Activated naive CD4-positive, alpha-beta T cell treated with anti-CD3 and anti-CD28 coated beads, Interleukin-2, amount 10 ng/mL, durations not matched to agents 7 days and 5 days (primary cell): ENCODE results near the gene BPGM.

Experiments
- CTCF ChIA-PET: fragments of 350-600 bp; sonication (Branson Sonifier 250); formaldehyde crosslinking; loops from one replicate; lab custom pipeline; 2021; ENCODE audit warnings: antibody characterized with exemption; lab: Charles Lee
- DNase-seq: peaks from one replicate; pipeline ENCODE4 v3.0.0-alpha.2; 2020
- H3K27ac Mint-ChIP-seq: one replicate; pipeline ENCODE4 v1.8.0; 2021; ENCODE audit warnings: mild to moderate bottlenecking, moderate library complexity, mixed read lengths
- H3K27me3 Mint-ChIP-seq: one replicate; pipeline ENCODE4 v1.8.0; 2021; ENCODE audit warnings: mild to moderate bottlenecking, mixed read lengths
- H3K36me3 Mint-ChIP-seq: one replicate; pipeline ENCODE4 v1.8.0; 2021; ENCODE audit warnings: mixed read lengths
- H3K4me1 Mint-ChIP-seq: one replicate; pipeline ENCODE4 v1.8.0; 2021; ENCODE audit warnings: mixed read lengths
- H3K4me3 Mint-ChIP-seq: one replicate; pipeline ENCODE4 v1.8.0; 2021; ENCODE audit warnings: mild to moderate bottlenecking, moderate library complexity, mixed read lengths
- H3K9me3 Mint-ChIP-seq: one replicate; pipeline ENCODE4 v1.8.0; 2021; ENCODE audit warnings: mixed read lengths

The BPGM gene

DNA sequence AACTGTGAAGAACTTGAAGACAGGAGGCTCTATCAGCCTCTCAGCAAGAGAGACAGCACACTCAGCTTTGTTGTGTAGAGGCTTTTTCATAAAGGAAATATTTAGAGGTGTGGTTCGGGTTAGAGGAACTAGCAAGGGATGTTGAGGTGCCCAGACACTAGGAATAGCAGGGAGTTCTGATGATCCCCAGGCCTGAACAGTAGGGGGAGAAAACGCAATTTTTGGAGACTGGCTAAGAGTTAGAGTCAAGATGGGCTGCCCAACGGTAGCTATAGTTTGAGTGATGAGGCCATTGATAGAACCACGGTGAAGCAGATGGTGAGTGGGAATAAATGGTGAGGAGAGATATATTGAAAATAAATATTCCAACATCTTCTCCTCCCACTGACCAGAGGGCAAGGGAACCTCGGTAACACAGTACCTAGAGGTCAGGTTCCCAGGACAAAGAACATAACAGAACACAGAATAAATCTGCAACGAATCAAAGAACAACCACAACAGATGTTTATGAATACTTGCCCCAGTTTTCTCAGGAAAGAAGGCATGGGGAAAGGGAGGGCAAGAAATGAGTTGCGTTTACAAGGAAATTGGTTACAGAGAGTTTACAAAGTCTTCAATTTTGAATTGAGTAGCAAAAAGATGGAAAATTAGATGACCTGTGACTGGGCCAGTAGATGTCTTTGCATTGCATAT lies 24.2 kb upstream of the BPGM start:
- Mint-ChIP-seq H3K4me1 (no peaks in the 10 kb centered on the region), H3K4me3 (no peak overlapping the region), H3K27me3 (peaks cover 23% of the 10 kb centered on the region), H3K27ac (no peak overlapping the region), H3K36me3 (no peaks in the 10 kb centered on the region), H3K9me3 (no peaks in the 10 kb centered on the region)
- no peak for DNase-seq
- CTCF ChIA-PET: no interaction called here

DNA sequence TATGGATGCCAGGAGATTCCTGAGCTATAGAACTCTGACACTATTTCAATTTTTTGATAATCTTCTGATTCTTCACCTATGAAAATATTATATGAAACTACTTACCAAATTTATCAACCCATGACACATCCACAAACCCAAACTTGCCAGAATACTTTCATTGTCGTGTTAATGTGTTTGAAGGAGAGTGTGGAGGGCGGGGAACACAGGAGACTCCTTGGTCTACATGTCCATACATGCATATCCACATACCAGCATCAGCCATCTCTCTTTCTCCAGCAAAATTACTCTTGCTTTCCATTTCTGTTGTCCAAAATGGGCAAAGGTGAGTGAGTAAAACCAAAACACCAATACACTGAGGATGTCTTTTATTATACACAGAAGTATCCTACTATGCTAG lies 23.5 kb upstream of the BPGM start:
- Mint-ChIP-seq H3K27me3 (peaks cover 19% of the 10 kb centered on the region), H3K27ac (no peak overlapping the region), H3K36me3 (no peaks in the 10 kb centered on the region), H3K4me1 (no peaks in the 10 kb centered on the region), H3K4me3 (no peak overlapping the region), H3K9me3 (no peaks in the 10 kb centered on the region)
- DNase-seq: no peak
- CTCF ChIA-PET: no interaction called here

DNA sequence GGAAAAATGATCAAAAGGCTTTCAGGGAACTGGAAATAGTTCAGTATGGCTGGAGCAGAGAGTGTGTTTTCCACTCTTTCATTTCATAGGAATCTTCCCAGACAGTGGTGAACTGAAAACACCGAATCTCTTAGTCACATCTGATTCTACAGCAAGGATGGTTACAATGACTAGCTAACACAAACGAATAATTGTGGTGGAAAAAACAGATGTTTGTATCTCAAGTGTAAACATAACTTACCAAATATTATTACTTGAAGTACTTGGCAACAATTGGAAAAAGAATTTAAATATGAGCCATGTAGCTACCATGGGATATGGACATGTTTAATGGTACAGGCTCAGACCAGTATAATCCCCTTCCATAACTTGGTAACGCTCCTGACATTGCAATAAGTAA lies 21.1 kb upstream of the BPGM start:
- CTCF ChIA-PET: no interaction called here
- Mint-ChIP-seq H3K36me3 (no peaks in the 10 kb centered on the region), H3K27me3 (peaks cover 22% of the 10 kb centered on the region)

DNA sequence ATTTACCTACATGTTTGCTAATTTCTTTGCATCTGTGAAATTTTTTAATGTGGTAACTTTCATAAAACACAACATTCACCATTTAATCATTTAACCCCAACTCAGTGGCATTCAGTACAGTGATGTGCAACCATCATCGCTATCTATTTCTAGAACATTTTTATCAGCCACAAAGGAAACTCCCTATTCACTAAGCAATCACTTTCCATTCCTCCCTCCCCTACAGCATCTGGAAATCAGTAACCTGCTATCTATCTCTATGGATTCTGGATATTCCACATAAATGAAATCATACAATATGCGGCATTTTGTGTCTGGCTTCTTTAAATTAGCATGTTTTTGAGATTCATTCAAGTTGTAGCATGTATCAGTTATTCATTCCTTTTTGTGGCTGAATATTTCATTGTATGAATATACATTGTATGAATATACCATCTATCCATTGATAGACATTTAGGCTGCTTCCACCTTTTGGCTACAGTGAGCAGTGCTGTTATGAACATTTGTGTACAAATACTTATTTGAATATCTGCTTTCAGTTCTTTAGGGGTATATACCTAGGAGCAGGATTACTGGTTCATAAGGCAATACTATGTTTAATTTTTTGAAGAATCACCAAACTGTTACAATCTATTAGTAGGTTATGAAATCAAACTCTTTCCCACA lies 19.4 kb upstream of the BPGM start:
- Mint-ChIP-seq H3K36me3 (no peaks in the 10 kb centered on the region), H3K4me3 (no peak overlapping the region), H3K27ac (no peak overlapping the region), H3K27me3 (peaks cover 17% of the 10 kb centered on the region), H3K9me3 (no peaks in the 10 kb centered on the region), H3K4me1 (no peaks in the 10 kb centered on the region)
- DNase-seq: no peak
- CTCF ChIA-PET: no interaction called here

More for the DNA sequence above, 21.1 kb upstream of the BPGM start:
- no peaks in the 10 kb centered on the region for H3K9me3 Mint-ChIP-seq
- H3K27ac Mint-ChIP-seq: no peak overlapping the region
- H3K4me3 Mint-ChIP-seq: no peak overlapping the region
- no peak for DNase-seq
- no peaks in the 10 kb centered on the region for H3K4me1 Mint-ChIP-seq

DNA sequence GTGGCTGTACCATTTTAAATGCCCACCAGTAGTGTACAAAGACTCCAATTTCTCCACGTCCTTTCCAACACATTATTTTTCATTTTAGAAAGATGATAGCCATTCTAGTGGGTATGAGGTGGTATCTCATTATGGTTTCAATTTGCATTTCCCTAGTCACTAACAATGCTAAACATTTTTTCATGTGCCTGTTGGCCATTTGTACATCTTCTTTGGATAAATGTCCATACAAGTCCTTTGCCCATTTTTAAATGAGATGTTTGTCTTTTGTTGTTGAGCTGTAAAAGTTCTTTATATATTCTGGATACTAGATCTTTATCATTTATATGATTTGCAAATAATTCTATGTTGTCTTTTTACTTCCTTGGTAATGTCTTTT lies 18.9 kb upstream of the BPGM start:
- Mint-ChIP-seq H3K36me3 (no peaks in the 10 kb centered on the region), H3K27me3 (peaks cover 11% of the 10 kb centered on the region), H3K27ac (no peak overlapping the region), H3K4me1 (no peaks in the 10 kb centered on the region), H3K4me3 (no peak overlapping the region), H3K9me3 (no peaks in the 10 kb centered on the region)
- no peak for DNase-seq
- CTCF ChIA-PET: no interaction called here

DNA sequence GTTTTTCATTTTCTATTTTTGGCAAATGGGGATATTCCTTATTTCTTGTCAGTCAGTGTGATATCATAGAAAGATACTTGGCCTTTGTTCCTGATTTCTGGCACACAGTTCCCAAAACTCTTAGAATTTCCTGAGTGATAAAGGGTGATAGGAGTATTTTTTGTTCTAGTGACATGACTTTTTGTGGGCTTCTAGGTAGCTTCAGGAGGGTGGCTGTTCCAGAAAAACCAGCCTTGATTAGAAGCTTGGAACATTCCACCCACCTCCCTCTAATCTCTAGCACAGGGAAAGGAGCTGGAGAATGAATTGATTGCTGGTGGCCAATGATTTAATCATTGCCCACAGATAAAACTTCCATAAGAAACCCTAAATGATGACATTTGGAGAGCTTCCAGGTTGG lies 17.2 kb upstream of the BPGM start:
- no peaks in the 10 kb centered on the region for H3K4me1 Mint-ChIP-seq

DNA sequence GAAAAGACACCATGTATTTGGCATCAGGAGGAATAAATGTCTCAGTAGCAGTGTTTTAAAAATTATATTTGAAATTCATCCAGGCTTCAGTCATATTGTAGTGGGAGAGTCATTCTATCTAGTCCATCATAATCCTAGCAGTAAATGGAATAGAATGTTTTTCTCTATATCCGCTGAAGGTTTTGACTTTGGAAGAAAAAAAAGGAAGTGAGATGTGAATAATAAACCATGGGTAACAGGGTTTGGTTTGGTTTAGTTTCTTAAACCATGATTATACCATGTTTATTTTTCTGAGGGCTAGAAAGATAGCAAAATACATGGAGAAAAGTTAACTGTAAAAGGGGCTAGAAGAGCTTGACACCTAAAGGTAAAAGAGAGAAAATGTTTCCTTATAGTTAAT lies 16.4 kb upstream of the BPGM start:
- Mint-ChIP-seq H3K4me1 (peaks cover 2% of the 10 kb centered on the region), H3K9me3 (no peaks in the 10 kb centered on the region), H3K36me3 (no peaks in the 10 kb centered on the region), H3K27me3 (peaks cover 10% of the 10 kb centered on the region), H3K27ac (no peak overlapping the region), H3K4me3 (no peak overlapping the region)
- DNase-seq: no peak
- CTCF ChIA-PET: interaction anchor here (0.6 kb wide), 1 partner anchor 57 kb away, joined by 3 read pairs; no protein-coding TSS in a partner anchor

More for the DNA sequence above, 17.2 kb upstream of the BPGM start:
- H3K9me3 Mint-ChIP-seq: no peaks in the 10 kb centered on the region
- H3K36me3 Mint-ChIP-seq: no peaks in the 10 kb centered on the region
- no peak overlapping the region for H3K4me3 Mint-ChIP-seq
- no peak for DNase-seq
- H3K27ac Mint-ChIP-seq: no peak overlapping the region
- peaks cover 10% of the 10 kb centered on the region for H3K27me3 Mint-ChIP-seq
- CTCF ChIA-PET: no interaction called here

DNA sequence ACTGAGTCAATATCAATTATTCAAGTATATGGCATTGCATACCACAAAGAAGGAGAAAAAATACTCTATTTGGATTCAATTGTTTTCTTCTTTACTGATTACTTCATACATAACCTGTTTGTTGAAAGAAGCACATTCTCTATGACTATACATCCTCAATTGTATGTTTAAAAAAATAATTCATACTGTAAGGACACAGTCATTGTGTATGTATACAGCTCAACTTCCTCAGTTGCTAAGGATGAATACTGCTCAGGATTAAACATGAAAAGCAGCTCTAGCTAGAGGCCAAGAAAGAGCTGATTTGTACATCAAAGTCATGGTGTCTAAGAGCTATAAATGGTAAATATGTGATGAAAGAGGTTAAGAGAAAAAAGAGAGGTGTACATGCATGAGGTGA lies 15.8 kb upstream of the BPGM start:
- CTCF ChIA-PET: interaction anchor here (0.6 to 4.9 kb wide), 4 partner anchors 9 to 323 kb away, joined by 3 to 31 read pairs (median 3); no protein-coding TSS in a partner anchor
- Mint-ChIP-seq H3K4me1 (peaks cover 9% of the 10 kb centered on the region), H3K27me3 (peaks cover 10% of the 10 kb centered on the region), H3K4me3 (no peak overlapping the region), H3K9me3 (no peaks in the 10 kb centered on the region), H3K27ac (no peak overlapping the region), H3K36me3 (no peaks in the 10 kb centered on the region)
- no peak for DNase-seq

DNA sequence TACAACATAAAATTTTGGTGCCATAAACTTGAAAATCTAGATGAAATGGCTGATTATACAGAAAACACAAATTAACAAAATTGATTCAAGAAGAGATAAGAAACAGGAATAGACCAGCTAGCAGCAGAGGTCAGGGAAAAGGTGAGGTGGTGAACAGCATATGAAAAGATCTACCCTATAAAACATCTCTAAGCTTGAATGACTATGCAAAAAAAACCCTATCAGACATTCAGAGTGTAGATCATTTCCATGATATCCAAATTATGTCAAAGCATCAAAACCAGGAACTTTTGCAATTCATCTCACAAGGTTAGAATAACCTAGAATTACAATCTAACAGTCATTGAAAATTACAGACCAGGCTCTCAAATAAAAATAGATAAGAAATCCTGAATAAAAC lies 14.6 kb upstream of the BPGM start:
- Mint-ChIP-seq H3K27me3 (peaks cover 10% of the 10 kb centered on the region), H3K36me3 (peaks cover 2% of the 10 kb centered on the region), H3K27ac (no peak overlapping the region), H3K4me3 (no peak overlapping the region), H3K4me1 (peaks cover 20% of the 10 kb centered on the region), H3K9me3 (peaks cover 2% of the 10 kb centered on the region)
- DNase-seq: no peak
- CTCF ChIA-PET: interaction anchor here (1.0 to 5.6 kb wide), 13 partner anchors 7 to 326 kb away, joined by 3 to 32 read pairs (median 7); partner anchors contain the start of gene BPGM

DNA sequence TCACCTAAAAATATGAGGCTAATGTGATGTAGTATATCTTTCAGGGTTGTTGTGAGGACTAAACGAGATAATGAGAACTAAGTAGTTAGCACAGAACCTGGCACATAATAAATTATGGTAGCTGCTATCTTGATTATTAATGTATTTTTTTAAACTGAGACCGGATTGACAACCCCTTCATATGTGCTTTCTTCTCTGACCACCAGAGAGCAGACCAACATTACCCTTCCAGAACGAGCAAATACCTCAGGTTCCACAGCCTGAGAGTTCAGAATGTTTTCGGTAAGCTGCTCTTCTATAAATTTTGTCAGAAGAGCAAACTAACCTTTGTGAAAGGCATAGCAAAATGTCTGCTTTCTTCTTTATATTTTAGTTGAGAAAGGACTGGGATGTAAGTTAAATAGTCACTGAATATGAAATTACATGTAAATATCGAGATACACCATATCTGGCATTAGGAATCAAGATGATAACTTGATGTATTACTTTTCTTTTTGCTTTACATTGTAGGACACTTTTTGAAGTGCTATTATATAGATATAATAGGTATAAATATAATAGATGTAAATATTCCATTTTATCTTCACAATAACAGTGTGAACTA lies 13.6 kb upstream of the BPGM start:
- H3K36me3 Mint-ChIP-seq: peaks cover 5% of the 10 kb centered on the region
- peaks cover 29% of the 10 kb centered on the region for H3K4me1 Mint-ChIP-seq
- peak; percentile 44 for DNase-seq
- H3K4me3 Mint-ChIP-seq: no peak overlapping the region
- CTCF ChIA-PET: interaction anchor here (0.7 to 5.6 kb wide), 22 partner anchors 8 to 538 kb away, joined by 3 to 32 read pairs (median 5); partner anchors contain the start of genes BPGM and CYREN
- peaks cover 2% of the 10 kb centered on the region for H3K9me3 Mint-ChIP-seq
- peaks cover 10% of the 10 kb centered on the region for H3K27me3 Mint-ChIP-seq
- no peak overlapping the region for H3K27ac Mint-ChIP-seq

DNA sequence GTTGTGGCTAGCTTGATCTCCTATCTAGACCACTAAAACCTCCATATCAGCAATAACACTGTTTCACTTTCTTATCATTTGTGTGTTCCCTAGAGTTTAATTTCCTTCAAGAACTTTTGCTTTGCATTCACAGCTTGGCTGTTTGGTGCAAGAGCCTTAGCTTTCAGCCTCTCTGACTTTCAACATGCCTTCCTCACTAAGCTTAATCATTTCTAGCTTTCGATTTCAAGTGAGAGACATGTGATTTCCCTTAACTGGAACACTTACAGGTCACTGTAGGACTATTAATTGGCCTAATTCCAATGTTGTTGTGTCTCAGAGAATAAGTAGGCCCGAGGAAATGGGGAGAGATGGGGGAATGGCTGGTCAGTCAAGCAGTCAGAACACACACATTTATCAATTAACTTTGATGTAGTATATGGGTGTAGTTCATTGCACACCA lies 10.6 kb upstream of the BPGM start:
- no peak for DNase-seq
- Mint-ChIP-seq H3K36me3 (peaks cover 5% of the 10 kb centered on the region), H3K9me3 (peaks cover 2% of the 10 kb centered on the region), H3K4me3 (no peak overlapping the region), H3K4me1 (peaks cover 44% of the 10 kb centered on the region), H3K27ac (peak overlapping the region; percentile 81), H3K27me3 (no peaks in the 10 kb centered on the region)
- CTCF ChIA-PET: interaction anchor here (0.7 to 5.6 kb wide), 8 partner anchors 10 to 350 kb away, joined by 3 to 31 read pairs (median 4); partner anchors contain the start of genes AGBL3 and BPGM

DNA sequence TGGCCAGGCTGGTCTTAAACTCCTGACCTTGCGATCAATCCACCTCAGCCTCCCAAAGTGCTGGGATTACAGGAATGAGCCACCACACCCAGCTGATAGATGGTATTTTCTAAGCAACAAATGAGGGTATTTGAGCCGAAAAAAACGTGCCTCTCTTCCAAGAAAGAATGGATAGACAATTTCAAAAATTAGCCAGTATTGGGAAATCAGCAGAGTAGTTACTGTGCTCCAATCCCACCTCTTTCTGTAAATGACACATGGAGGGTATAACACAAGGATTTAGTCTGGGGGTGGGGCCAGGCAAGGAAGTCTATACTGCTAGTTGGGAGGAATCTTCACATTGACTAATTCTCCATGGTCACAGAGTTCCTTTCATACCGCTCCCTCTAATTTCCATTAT lies 9.2 kb upstream of the BPGM start:
- Mint-ChIP-seq H3K4me1 (peaks cover 53% of the 10 kb centered on the region), H3K27me3 (no peaks in the 10 kb centered on the region), H3K4me3 (no peak overlapping the region), H3K36me3 (peaks cover 9% of the 10 kb centered on the region), H3K27ac (peak overlapping the region; percentile 79), H3K9me3 (peaks cover 4% of the 10 kb centered on the region)
- CTCF ChIA-PET: interaction anchor here (2.3 to 5.6 kb wide), 2 partner anchors 8 to 348 kb away, joined by 9 to 31 read pairs; partner anchors contain the start of genes AGBL3 and BPGM
- no peak for DNase-seq

DNA sequence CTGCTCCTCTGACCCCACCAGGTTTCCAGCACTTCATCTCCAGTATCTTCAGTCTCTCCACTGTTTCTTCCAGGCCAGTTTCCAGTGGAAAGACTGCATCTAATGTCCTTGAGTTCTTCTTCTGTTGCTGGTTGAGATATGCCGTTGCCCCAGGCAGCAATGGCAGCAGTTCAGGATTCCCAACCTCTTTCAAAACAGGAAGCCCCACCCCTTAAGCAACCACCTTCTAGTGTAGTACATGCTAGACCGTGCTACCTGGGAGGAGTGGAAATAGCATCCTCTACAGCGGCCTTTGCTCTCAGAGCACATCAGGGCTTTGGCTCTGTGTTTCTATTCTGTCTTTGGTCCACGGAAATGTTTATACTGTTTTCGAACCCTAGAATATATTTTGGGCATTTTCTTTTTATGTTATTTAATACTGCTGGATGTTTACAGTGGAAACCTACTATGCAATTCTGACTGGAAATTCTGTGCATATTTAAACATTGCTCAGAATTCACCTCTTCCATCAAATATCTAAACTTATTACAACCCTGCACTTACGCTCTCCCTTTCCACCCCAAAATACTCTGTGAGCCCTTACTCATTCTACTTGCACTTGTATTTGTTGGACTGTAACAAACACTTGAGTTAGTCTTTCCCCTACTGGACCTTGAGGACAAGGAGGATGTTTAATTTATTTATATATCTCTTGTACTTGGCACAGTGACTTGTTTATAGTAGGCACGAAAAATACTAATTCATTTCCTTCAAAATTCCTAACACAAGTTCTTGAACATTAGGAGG lies 8.5 kb upstream of the BPGM start:
- Mint-ChIP-seq H3K4me1 (peaks cover 55% of the 10 kb centered on the region), H3K9me3 (peaks cover 4% of the 10 kb centered on the region), H3K27me3 (no peaks in the 10 kb centered on the region), H3K36me3 (peaks cover 9% of the 10 kb centered on the region), H3K27ac (peak overlapping the region; percentile 79), H3K4me3 (no peak overlapping the region)
- CTCF ChIA-PET: interaction anchor here (2.3 kb wide), 1 partner anchor 348 kb away, joined by 9 read pairs; the partner anchor contains the start of gene AGBL3
- peak; percentile 32 for DNase-seq

DNA sequence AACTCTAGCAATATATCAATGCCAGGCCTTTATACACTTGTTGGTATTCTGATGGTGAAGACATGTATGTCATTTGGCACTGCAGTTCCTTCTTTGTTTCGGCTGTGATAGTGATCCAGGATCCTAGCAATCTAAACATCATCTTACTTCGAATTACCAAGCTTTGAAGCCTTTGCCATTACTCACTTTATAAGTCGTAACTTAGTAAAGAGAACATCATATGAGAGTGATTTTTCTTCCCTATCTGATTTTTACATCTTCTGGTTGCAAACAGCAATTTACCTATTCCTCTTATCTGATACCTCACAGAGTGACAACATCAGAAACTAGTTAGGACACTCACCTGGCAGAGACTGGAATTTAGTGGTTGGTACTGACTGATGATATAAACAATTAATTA lies 7.6 kb upstream of the BPGM start:
- CTCF ChIA-PET: no interaction called here
- Mint-ChIP-seq H3K4me1 (peaks cover 60% of the 10 kb centered on the region), H3K4me3 (no peak overlapping the region), H3K27me3 (no peaks in the 10 kb centered on the region), H3K27ac (no peak overlapping the region), H3K36me3 (peaks cover 9% of the 10 kb centered on the region), H3K9me3 (peaks cover 4% of the 10 kb centered on the region)
- no peak for DNase-seq
